K562 (cell line): ENCODE results near the gene GABRQ. TPM values are rescaled to one million over a fixed set of nuclear protein-coding genes. Genes with fewer than 3 reads are reported as not detected.

Source experiments
- ATAC-seq: fragments of 200-7000 bp; cut with Tn5 transposase; 3 replicates; pipeline ENCODE4 v1.9.1; 2020; ENCODE audit warnings: moderate library complexity
- BruUV-seq: library from RNA; stranded (reverse); fragments of 400-500 nt; replicated peaks from 2 replicates; lab custom pipeline; 2021; lab: Mats Ljungman, UMichigan
- CTCF ChIA-PET: fragments of 300-600 bp; formaldehyde crosslinking; extraction: SDS; loops from one replicate; lab custom pipeline; 2021; ENCODE audit warnings: low intra/inter-chr PET ratio; lab: Yijun Ruan, JAX
- POLR2A ChIA-PET: fragments of 300-600, 350-650 bp; sonication (Branson Sonifier 250); formaldehyde crosslinking; extraction: SDS; loops from one replicate; lab custom pipeline; 2021; ENCODE audit warnings: antibody characterized with exemption, inconsistent platforms; lab: Yijun Ruan, JAX
- DNase-seq, 4 experiments: peaks; one replicate each; pipeline versions ENCODE4 v3.0.0 to v3.0.0-alpha.2; 2011 to 2018; ENCODE audit warnings: low spot score in 3 of 4, mixed read lengths in 3 of 4; ENCODE audit errors: extremely low read depth in 1 of 4
- FAIRE-seq: peaks from 2 replicates; lab custom pipeline; 2011; peaks lifted over from hg19 to GRCh38; lab: Jason Lieb, UNC
- H2AFZ ChIP-seq: 2 replicates; pipeline ENCODE4 v1.6.0; 2011; ENCODE audit warnings: low read depth, low read length, control low read depth, inconsistent platforms
- H3K27ac ChIP-seq: fragments of 200-600 bp; 3 replicates; pipeline ENCODE4 v1.8.0; 2011; ENCODE audit warnings: low read depth, mild to moderate bottlenecking, control low read depth, inconsistent platforms, low read length, moderate library complexity, mixed read lengths; ENCODE audit errors: extremely low read depth
- H3K27me3 ChIP-seq, 2 experiments: fragments of 300-600 bp in 1 of 2; 2 replicates in 1 of 2; 3 replicates in 1 of 2; pipeline versions ENCODE4 v1.6.0 to v1.8.0; 2011; ENCODE audit warnings: inconsistent platforms in 2 of 2, low read length in 2 of 2, mild to moderate bottlenecking in 1 of 2, mixed read lengths in 1 of 2, moderate library complexity in 1 of 2; ENCODE audit not compliant: control insufficient read depth in 2 of 2, insufficient read depth in 2 of 2
- H3K36me3 ChIP-seq: fragments of 300-600 bp; 3 replicates; pipeline ENCODE4 v1.8.0; 2011; ENCODE audit warnings: mild to moderate bottlenecking, low read length, inconsistent platforms; ENCODE audit not compliant: control insufficient read depth, insufficient read depth
- H3K4me1 ChIP-seq, 2 experiments: fragments of 200-600 bp in 1 of 2; replicated peaks in 1 of 2; 2 replicates in 1 of 2; 3 replicates in 1 of 2; pipeline versions ENCODE4 v1.5.1 to v1.8.0; 2011; ENCODE audit warnings: inconsistent platforms in 2 of 2, low read length in 2 of 2, mild to moderate bottlenecking in 1 of 2, mixed read lengths in 1 of 2, moderate library complexity in 1 of 2; ENCODE audit not compliant: control insufficient read depth in 2 of 2, insufficient read depth in 2 of 2
- H3K4me2 ChIP-seq: 2 replicates; pipeline ENCODE4 v1.6.1; 2011; ENCODE audit warnings: low read length, control low read depth, inconsistent platforms, mixed read lengths; ENCODE audit not compliant: insufficient read depth
- H3K4me3 ChIP-seq: fragments of 200-600 bp; sonication (generic), shearing (Covaris generic); 2 replicates; pipeline ENCODE4 v1.5.1; 2016; ENCODE audit warnings: control low read depth, inconsistent platforms
- H3K79me2 ChIP-seq: fragments of 200-600 bp; 3 replicates; pipeline ENCODE4 v1.8.0; 2011; ENCODE audit warnings: low read length, inconsistent platforms; ENCODE audit not compliant: control insufficient read depth, insufficient read depth
- H3K9ac ChIP-seq, 2 experiments: 2 replicates each; pipeline versions ENCODE4 v1.6.0 to v1.6.1; 2011; ENCODE audit warnings: low read depth in 2 of 2, low read length in 2 of 2, control low read depth in 1 of 2, inconsistent platforms in 1 of 2, mild to moderate bottlenecking in 1 of 2, mixed read lengths in 1 of 2; ENCODE audit not compliant: insufficient read depth in 1 of 2
- H3K9me1 ChIP-seq: one replicate; pipeline ENCODE4 v1.6.0; 2011; ENCODE audit warnings: inconsistent platforms, mild to moderate bottlenecking, low read length, moderate library complexity; ENCODE audit not compliant: control insufficient read depth, insufficient read depth
- H3K9me3 ChIP-seq: replicated peaks from 2 replicates; pipeline ENCODE4 v1.5.1; 2011; ENCODE audit warnings: low read depth, low read length, inconsistent platforms; ENCODE audit not compliant: control insufficient read depth, insufficient read depth
- H4K20me1 ChIP-seq: replicated peaks from 2 replicates; pipeline ENCODE4 v1.6.1; 2011; ENCODE audit warnings: low read length, inconsistent platforms, mixed read lengths; ENCODE audit not compliant: control insufficient read depth, insufficient read depth
- CEBPG ChIP-seq, 3 experiments: fragments of 200-800 bp in 1 of 3; sonication (Bioruptor generic) in 1 of 3; sonication (generic) in 1 of 3; formaldehyde crosslinking in 1 of 3; IDR thresholded peaks in 2 of 3; conservative IDR thresholded peaks in 1 of 3; 2 replicates each; pipeline versions ENCODE4 v1.6.1 to v1.8.0; 2016 to 2022; ENCODE audit warnings: missing compliant biosample characterization in 2 of 3, missing genetic modification characterization in 2 of 3, mild to moderate bottlenecking in 1 of 3, missing genetic modification reagents in 1 of 3
- DIDO1 ChIP-seq: fragments of 450-650 bp; IDR thresholded peaks from 2 replicates; pipeline ENCODE4 v1.6.1; 2016; ENCODE audit warnings: low read depth, missing biosample characterization, missing genetic modification characterization
- ERF ChIP-seq: fragments of 450-650 bp; formaldehyde crosslinking; IDR thresholded peaks from 2 replicates; pipeline ENCODE4 v1.4.0; 2020; ENCODE audit warnings: mild to moderate bottlenecking, mixed read lengths
- ETV6 ChIP-seq, 3 experiments: fragments of 150-350 bp in 1 of 3; sonication (generic) in 1 of 3; formaldehyde crosslinking in 1 of 3; IDR thresholded peaks; 2 replicates each; pipeline versions ENCODE4 v1.6.1 to v1.8.0; 2014 to 2022; ENCODE audit warnings: borderline replicate concordance in 2 of 3, low read depth in 2 of 3, antibody characterized with exemption in 1 of 3, low read length in 1 of 3, mild to moderate bottlenecking in 1 of 3, missing genetic modification reagents in 1 of 3
- FOXM1 ChIP-seq, 2 experiments: fragments of 450-650 bp in 1 of 2; sonication (generic) in 1 of 2; formaldehyde crosslinking in 1 of 2; IDR thresholded peaks; 2 replicates each; pipeline versions ENCODE4 v1.6.1 to v1.9.0; 2017 to 2022; ENCODE audit warnings: low read depth in 2 of 2, mild to moderate bottlenecking in 2 of 2, missing genetic modification reagents in 1 of 2, moderate library complexity in 1 of 2
- GABPB2 ChIP-seq: fragments of 250-450 bp; sonication (Bioruptor Pico); conservative IDR thresholded peaks from 2 replicates; pipeline ENCODE4 v1.5.1; 2021; ENCODE audit warnings: mild to moderate bottlenecking
- HDAC2 ChIP-seq: fragments of 450-650 bp; IDR thresholded peaks from 2 replicates; pipeline ENCODE4 v1.6.1; 2016; ENCODE audit warnings: mild to moderate bottlenecking
- LARP7 ChIP-seq: fragments of 450-650 bp; IDR thresholded peaks from 2 replicates; pipeline ENCODE4 v1.6.1; 2016
- MYBL2 ChIP-seq, 2 experiments: fragments of 450-650 bp in 1 of 2; sonication (generic) in 1 of 2; formaldehyde crosslinking in 1 of 2; IDR thresholded peaks; 2 replicates each; pipeline versions ENCODE4 v1.6.1 to v1.8.1; 2017 to 2022; ENCODE audit warnings: borderline replicate concordance in 1 of 2, inconsistent platforms in 1 of 2, low read depth in 1 of 2, mild to moderate bottlenecking in 1 of 2, missing genetic modification reagents in 1 of 2, moderate library complexity in 1 of 2
- SMAD1 ChIP-seq: fragments of 150-350 bp; IDR thresholded peaks from 2 replicates; pipeline ENCODE4 v1.6.1; 2014; ENCODE audit warnings: low read length, low read depth; ENCODE audit not compliant: partially characterized antibody
- SUPT5H ChIP-seq: fragments of 450-650 bp; IDR thresholded peaks from 2 replicates; pipeline ENCODE4 v1.6.1; 2016
- ZC3H11A ChIP-seq: IDR thresholded peaks from 2 replicates; pipeline ENCODE4 v1.6.1; 2012; ENCODE audit warnings: low read depth, low read length, improper control_type of control experiment
- ZNF217 ChIP-seq: sonication (generic); formaldehyde crosslinking; IDR thresholded peaks from 2 replicates; pipeline ENCODE4 v1.8.0; 2022; ENCODE audit warnings: mild to moderate bottlenecking, missing genetic modification reagents
- ZZZ3 ChIP-seq: fragments of 450-650 bp; IDR thresholded peaks from 2 replicates; pipeline ENCODE4 v1.6.1; 2016; ENCODE audit warnings: antibody characterized with exemption, mild to moderate bottlenecking, moderate library complexity
- WGBS: fragments of 100-300 bp; shearing (Covaris generic); methylation state at CpG from one replicate; pipeline ENCODE4 v1.1.6; 2016; ENCODE audit warnings: low coverage, mixed read lengths; ENCODE audit not compliant: insufficient coverage; ENCODE audit errors: missing lambda C conversion rate; 5-methylcytosine and 5-hydroxymethylcytosine counted together
- in situ Hi-C: fragments of 300-500 bp; cut with MboI; formaldehyde crosslinking; loops from 4 replicates; pipeline ENCODE4 v1.15.0; 2018; ENCODE audit warnings: inconsistent platforms, mixed read lengths
- intact Hi-C: fragments of 100-400 bp; cut with micrococcal nuclease; formaldehyde crosslinking; loops from 2 replicates; pipeline ENCODE4 v1.14.2; 2022
- polyA plus RNA-seq, 8 experiments: library from polyadenylated mRNA; depleted of rRNA in 4 of 8; stranded (reverse) in 5 of 8; unstranded in 3 of 8; fragments of >200 nt; fragmentation: Nextera tagmentation in 2 of 8; fragmentation: Illumina TruSeq in 1 of 8; extraction: Ambion mirVana in 2 of 8; extraction: Trizol in 1 of 8; gene quantifications; 2 replicates each; pipeline versions ENCODE4 v1.2.1 to v1.2.3, GENCODE V29; 2011 to 2014; ENCODE audit warnings: inconsistent platforms in 1 of 8, missing spikeins in 1 of 8
- total RNA-seq, 7 experiments: library from RNA; depleted of rRNA in 6 of 7; stranded (reverse); fragments of >200 nt in 6 of 7; fragmentation: Illumina TruSeq in 2 of 7; extraction: Trizol in 2 of 7; gene quantifications; 2 replicates each; pipeline versions ENCODE4 v1.2.1 to v1.2.3, GENCODE V29; 2011 to 2021; ENCODE audit warnings: low replicate concordance in 1 of 7
- TF ChIP-seq, protein P1 (sequence below): fragments of 250-450 bp; sonication (Bioruptor Pico); IDR thresholded peaks from 2 replicates; pipeline ENCODE4 v1.8.0; 2021; ENCODE audit warnings: moderate library complexity, mild to moderate bottlenecking, inconsistent platforms
- TF ChIP-seq, protein P2 (sequence below): fragments of 450-650 bp; IDR thresholded peaks from 2 replicates; pipeline ENCODE4 v1.6.1; 2016; ENCODE audit warnings: missing biosample characterization, missing genetic modification characterization
- TF ChIP-seq, protein P3 (sequence below): fragments of 250-450 bp; sonication (Bioruptor Pico); IDR thresholded peaks from 2 replicates; pipeline ENCODE4 v1.4.0; 2020; ENCODE audit warnings: mild to moderate bottlenecking, moderate library complexity

The GABRQ gene
- total and polyA plus RNA-seq, 9 of the 15 experiments (the other 6 are each of a cell fraction or from before 2014, with no cell fraction given): 0.25 to 3.2 (median 1.8) TPM

DNA sequence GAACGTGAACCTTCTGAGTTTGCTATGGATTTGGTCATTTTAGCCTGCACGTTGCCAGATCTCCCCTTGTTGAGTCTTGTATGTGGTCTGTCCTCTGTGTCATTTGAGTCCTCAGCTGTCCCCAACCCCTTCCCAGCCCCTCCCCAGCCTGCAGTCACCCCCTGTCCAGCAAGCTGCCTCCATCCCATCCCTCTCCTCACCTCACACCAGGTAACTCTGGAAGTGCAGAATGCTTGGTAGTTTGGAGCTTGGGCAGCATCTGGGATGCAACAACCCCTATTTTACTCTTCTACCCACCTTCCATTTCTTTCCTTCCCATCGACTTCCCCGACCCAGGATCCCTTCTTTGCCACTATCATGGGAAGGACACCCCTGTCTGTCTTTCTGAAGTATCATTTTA, 18.4 kb downstream of the GABRQ start (continued):
- TF ChIP-seq FOXM1 (IDR thresholded peaks at IDR 0.05; ENCODE audit: low read depth) (no peak), FOXM1 (CRISPR knock-in tag; IDR thresholded peaks at IDR 0.05; ENCODE audit: low read depth) (no peak), SMAD1 (no peak), ETV6 (IDR thresholded peaks at IDR 0.05; ENCODE audit: borderline replicate concordance in 1 of 2, low read depth in 2 of 2, low read length in 1 of 2) (no peak), ETV6 (CRISPR knock-in tag; IDR thresholded peaks at IDR 0.05; ENCODE audit: borderline replicate concordance) (no peak), CEBPG (CRISPR knock-in tag; IDR thresholded peaks at IDR 0.05) (no peak), CEBPG (tag; conservative IDR thresholded peaks at IDR 0.05 in 1 of 2, IDR thresholded peaks at IDR 0.05 in 1 of 2) (no peak)
- TF ChIP-seq, protein P1, sequence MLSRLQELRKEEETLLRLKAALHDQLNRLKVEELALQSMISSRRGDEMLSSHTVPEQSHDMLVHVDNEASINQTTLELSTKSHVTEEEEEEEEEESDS: no peak
- TF ChIP-seq, protein P2, sequence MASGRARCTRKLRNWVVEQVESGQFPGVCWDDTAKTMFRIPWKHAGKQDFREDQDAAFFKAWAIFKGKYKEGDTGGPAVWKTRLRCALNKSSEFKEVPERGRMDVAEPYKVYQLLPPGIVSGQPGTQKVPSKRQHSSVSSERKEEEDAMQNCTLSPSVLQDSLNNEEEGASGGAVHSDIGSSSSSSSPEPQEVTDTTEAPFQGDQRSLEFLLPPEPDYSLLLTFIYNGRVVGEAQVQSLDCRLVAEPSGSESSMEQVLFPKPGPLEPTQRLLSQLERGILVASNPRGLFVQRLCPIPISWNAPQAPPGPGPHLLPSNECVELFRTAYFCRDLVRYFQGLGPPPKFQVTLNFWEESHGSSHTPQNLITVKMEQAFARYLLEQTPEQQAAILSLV (tag): no peak

DNA sequence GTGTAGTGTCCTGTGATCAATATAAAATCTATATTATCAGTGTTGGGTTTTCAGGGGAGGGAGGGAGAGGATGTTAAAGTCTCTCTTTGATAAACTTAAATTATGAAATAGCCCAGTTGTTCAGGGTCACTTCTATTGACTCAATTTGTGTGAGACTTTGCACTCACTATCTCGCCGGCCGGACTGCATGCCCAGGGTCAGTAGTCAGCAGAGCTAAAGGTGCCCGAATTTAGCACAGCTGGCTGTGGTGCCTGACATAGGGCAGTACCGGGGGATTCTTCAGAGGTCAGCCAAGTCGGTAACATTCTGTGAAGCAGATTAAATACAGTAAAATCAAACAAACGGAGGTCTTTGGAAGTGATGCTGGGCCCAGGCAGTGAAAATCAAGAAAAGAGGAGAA, 19.2 kb downstream of the GABRQ start:
- Histone ChIP-seq H3K4me2 (no peak overlapping the region), H3K9me1 (no peaks in the 10 kb centered on the region), H3K4me1 (no peaks in the 10 kb centered on the region; a peak in 1 of 5 replicates), H3K36me3 (no peaks in the 10 kb centered on the region; the same call in 2 of the 3 replicates), H2AFZ (no peak overlapping the region), H4K20me1 (0 out of 2 replicates have a peak, but pooled peaks cover 5% of the 10 kb centered on the region), H3K4me3 (no peak overlapping the region), H3K27ac (no peak overlapping the region), H3K79me2 (no peaks in the 10 kb centered on the region), H3K9me3 (no peaks in the 10 kb centered on the region), H3K9ac (no peak overlapping the region), H3K27me3 (no peaks in the 10 kb centered on the region)
- no peak for DNase-seq
- POLR2A ChIA-PET: interaction anchor here (1.0 kb wide), 1 partner anchor 919 kb away, joined by 3 read pairs; no protein-coding TSS in a partner anchor
- WGBS: 69% methylated on average over 7 of the region's 7 CpGs
- FAIRE-seq: no peak
- CTCF ChIA-PET: no interaction called here
- BruUV-seq: no TSS peak
- in situ Hi-C loops: no loop called here
- no peak for ATAC-seq
- intact Hi-C loops: no loop called here
- TF ChIP-seq ZZZ3 (no peak), DIDO1 (tag) (no peak), HDAC2 (no peak), ERF (CRISPR knock-in tag) (no peak), SUPT5H (no peak), ZC3H11A (no peak), LARP7 (no peak), ZNF217 (CRISPR knock-in tag) (no peak), GABPB2 (CRISPR knock-in tag) (no peak), MYBL2 (IDR thresholded peaks at IDR 0.05; ENCODE audit: low read depth) (no peak), MYBL2 (CRISPR knock-in tag; IDR thresholded peaks at IDR 0.05; ENCODE audit: borderline replicate concordance) (no peak)
- TF ChIP-seq, protein P3, sequence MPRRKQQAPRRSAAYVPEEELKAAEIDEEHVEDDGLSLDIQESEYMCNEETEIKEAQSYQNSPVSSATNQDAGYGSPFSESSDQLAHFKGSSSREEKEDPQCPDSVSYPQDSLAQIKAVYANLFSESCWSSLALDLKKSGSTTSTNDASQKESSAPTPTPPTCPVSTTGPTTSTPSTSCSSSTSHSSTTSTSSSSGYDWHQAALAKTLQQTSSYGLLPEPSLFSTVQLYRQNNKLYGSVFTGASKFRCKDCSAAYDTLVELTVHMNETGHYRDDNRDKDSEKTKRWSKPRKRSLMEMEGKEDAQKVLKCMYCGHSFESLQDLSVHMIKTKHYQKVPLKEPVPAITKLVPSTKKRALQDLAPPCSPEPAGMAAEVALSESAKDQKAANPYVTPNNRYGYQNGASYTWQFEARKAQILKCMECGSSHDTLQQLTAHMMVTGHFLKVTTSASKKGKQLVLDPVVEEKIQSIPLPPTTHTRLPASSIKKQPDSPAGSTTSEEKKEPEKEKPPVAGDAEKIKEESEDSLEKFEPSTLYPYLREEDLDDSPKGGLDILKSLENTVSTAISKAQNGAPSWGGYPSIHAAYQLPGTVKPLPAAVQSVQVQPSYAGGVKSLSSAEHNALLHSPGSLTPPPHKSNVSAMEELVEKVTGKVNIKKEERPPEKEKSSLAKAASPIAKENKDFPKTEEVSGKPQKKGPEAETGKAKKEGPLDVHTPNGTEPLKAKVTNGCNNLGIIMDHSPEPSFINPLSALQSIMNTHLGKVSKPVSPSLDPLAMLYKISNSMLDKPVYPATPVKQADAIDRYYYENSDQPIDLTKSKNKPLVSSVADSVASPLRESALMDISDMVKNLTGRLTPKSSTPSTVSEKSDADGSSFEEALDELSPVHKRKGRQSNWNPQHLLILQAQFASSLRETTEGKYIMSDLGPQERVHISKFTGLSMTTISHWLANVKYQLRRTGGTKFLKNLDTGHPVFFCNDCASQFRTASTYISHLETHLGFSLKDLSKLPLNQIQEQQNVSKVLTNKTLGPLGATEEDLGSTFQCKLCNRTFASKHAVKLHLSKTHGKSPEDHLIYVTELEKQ: no peak
